Nephron progenitor cell (in vitro differentiated cells): ENCODE data around the gene ANAPC2.

Source experiments
- DNase-seq: peaks from one replicate; pipeline ENCODE4 v3.0.0; 2021
- H3K27ac Mint-ChIP-seq: 2 replicates; pipeline ENCODE4 v1.8.0; 2021; ENCODE audit warnings: mild to moderate bottlenecking, moderate library complexity, mixed read lengths
- H3K27me3 Mint-ChIP-seq: 2 replicates; pipeline ENCODE4 v1.8.0; 2021; ENCODE audit warnings: mild to moderate bottlenecking, low read depth, mixed read lengths; ENCODE audit not compliant: poor library complexity
- H3K36me3 Mint-ChIP-seq: 2 replicates; pipeline ENCODE4 v1.8.0; 2021; ENCODE audit warnings: low read depth, mixed read lengths
- H3K4me1 Mint-ChIP-seq: 2 replicates; pipeline ENCODE4 v1.8.0; 2021; ENCODE audit warnings: mixed read lengths
- H3K4me3 Mint-ChIP-seq: 2 replicates; pipeline ENCODE4 v1.8.0; 2021; ENCODE audit warnings: mild to moderate bottlenecking, moderate library complexity, mixed read lengths
- H3K9me3 Mint-ChIP-seq: 2 replicates; pipeline ENCODE4 v1.8.0; 2021; ENCODE audit warnings: mild to moderate bottlenecking, moderate library complexity, mixed read lengths
- TF ChIP-seq, protein P1 (sequence below): fragments of 200-600 bp; sonication (generic); IDR thresholded peaks from 2 replicates; pipeline ENCODE4 v1.5.0; 2021; ENCODE audit warnings: antibody characterized with exemption

ANAPC2 gene

DNA sequence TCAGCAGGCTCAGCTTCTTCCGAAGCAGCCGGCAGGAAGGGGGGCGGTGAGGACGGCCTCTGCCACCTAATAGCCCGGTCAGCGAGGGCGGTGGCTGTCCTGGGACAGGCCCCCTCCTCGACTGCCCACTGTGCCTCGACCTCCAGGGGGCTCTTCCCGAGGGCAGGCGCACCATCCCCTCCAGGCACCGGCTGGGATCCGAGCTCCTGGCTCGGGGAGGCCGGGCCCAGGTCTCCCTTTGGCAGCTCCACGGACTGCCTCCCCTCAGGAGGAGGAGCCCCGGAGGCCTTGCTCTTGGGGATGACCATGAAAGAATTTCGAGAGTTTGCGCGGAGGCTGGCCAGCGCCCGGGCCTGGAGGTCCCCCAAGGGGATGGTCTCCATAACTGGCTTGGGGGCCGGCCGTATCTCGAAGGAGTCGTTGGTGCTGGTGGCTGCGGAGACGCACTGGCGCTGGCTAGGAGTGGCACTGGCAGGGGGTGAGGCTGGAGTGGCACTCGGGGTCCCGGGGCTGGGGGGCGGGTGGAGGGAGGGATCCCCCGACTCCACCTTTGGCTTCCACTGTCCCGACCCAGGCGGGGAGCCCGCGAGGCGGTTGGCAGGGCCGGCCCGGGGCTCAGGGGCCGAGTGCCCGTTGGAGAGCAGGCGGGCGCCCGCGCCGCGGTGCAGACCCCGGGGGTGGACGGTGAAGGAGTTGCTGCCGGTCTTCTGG, 11.2 kb upstream of the ANAPC2 start:
- no peaks in the 10 kb centered on the region for H3K36me3 Mint-ChIP-seq
- H3K27me3 Mint-ChIP-seq = no peaks in the 10 kb centered on the region
- peaks cover 38% of the 10 kb centered on the region for H3K4me1 Mint-ChIP-seq
- peak overlapping the region; percentile 83 for H3K4me3 Mint-ChIP-seq
- no peaks in the 10 kb centered on the region for H3K9me3 Mint-ChIP-seq
- H3K27ac Mint-ChIP-seq = no peak overlapping the region
- TF ChIP-seq, protein P1, sequence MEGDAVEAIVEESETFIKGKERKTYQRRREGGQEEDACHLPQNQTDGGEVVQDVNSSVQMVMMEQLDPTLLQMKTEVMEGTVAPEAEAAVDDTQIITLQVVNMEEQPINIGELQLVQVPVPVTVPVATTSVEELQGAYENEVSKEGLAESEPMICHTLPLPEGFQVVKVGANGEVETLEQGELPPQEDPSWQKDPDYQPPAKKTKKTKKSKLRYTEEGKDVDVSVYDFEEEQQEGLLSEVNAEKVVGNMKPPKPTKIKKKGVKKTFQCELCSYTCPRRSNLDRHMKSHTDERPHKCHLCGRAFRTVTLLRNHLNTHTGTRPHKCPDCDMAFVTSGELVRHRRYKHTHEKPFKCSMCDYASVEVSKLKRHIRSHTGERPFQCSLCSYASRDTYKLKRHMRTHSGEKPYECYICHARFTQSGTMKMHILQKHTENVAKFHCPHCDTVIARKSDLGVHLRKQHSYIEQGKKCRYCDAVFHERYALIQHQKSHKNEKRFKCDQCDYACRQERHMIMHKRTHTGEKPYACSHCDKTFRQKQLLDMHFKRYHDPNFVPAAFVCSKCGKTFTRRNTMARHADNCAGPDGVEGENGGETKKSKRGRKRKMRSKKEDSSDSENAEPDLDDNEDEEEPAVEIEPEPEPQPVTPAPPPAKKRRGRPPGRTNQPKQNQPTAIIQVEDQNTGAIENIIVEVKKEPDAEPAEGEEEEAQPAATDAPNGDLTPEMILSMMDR = no peak
- DNase-seq = peak; percentile 41

DNA sequence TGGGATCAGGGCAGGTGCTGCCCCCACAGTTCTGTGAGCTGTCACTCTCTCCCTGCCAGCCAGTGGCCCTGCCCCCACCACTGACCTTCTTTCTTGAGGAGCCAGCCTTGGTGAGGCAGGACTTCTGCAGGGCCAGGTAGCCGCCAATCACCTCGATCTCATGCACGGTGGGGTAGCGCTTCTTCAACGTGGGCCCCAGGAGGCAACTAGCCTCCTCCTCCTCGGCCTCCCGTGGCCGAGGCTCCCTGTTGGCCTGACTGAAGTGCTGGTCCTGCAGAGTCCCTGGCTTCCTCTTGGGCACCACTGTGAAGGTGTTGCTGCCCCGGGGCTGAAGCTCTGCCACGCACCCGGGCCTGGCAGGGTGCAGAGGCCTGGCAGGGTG, 10.5 kb upstream of the ANAPC2 start:
- H3K9me3 Mint-ChIP-seq = no peaks in the 10 kb centered on the region
- H3K27me3 Mint-ChIP-seq = no peaks in the 10 kb centered on the region
- H3K4me3 Mint-ChIP-seq = peak overlapping the region; percentile 34
- peaks cover 31% of the 10 kb centered on the region for H3K4me1 Mint-ChIP-seq
- H3K27ac Mint-ChIP-seq = no peak overlapping the region
- TF ChIP-seq, protein P1 = no peak
- DNase-seq = no peak
- no peaks in the 10 kb centered on the region for H3K36me3 Mint-ChIP-seq

GRCh38 chr9:137198051-137198901, 9.9 kb upstream of the ANAPC2 start:
- H3K4me1 Mint-ChIP-seq = peaks cover 29% of the 10 kb centered on the region
- no peaks in the 10 kb centered on the region for H3K27me3 Mint-ChIP-seq
- H3K9me3 Mint-ChIP-seq = no peaks in the 10 kb centered on the region
- DNase-seq = no peak
- H3K27ac Mint-ChIP-seq = no peak overlapping the region
- H3K36me3 Mint-ChIP-seq = no peaks in the 10 kb centered on the region
- TF ChIP-seq, protein P1 = no peak
- H3K4me3 Mint-ChIP-seq = peak overlapping the region; percentile 34

- H3K9me3 Mint-ChIP-seq = no peaks in the 10 kb centered on the region
- no peak overlapping the region for H3K4me3 Mint-ChIP-seq
- TF ChIP-seq, protein P1 = no peak
- peaks cover 12% of the 10 kb centered on the region for H3K4me1 Mint-ChIP-seq
- DNase-seq = no peak
- peak overlapping the region; percentile 57 for H3K27ac Mint-ChIP-seq
- no peaks in the 10 kb centered on the region for H3K27me3 Mint-ChIP-seq
- peaks cover 3% of the 10 kb centered on the region for H3K36me3 Mint-ChIP-seq
Measured at GRCh38 chr9:137195525-137196220, 7.3 kb upstream of the ANAPC2 start.

DNA sequence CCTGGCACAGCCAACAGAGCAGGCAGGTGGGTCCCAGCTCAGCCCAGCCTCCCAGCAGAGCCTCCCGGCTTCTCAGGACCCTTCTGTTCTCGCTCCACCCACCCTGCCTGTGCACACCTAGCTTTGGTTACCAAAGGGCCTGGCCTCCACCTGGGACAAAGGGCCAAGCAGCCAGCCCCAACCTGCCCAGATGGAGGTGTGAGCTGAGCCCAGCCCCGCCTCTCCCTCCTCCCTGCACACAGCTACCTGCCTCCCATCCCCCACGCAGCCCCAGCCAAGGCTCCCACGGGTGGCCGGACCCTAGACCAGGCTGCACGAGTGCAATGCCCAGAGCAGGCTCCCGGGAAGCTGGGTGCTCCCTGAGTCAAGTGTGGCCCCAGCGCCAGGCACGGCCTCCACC, 6.5 kb upstream of the ANAPC2 start:
- DNase-seq = no peak
- Mint-ChIP-seq H3K36me3 (peaks cover 4% of the 10 kb centered on the region), H3K4me3 (no peak overlapping the region), H3K9me3 (no peaks in the 10 kb centered on the region), H3K4me1 (peaks cover 15% of the 10 kb centered on the region), H3K27ac (peak overlapping the region; percentile 57), H3K27me3 (no peaks in the 10 kb centered on the region)
- TF ChIP-seq, protein P1 = no peak
